CD4-positive, alpha-beta T cell treated with Interleukin-1 beta for 1 hour (primary cell): ENCODE results near the gene KLF3.
"Not testable (repeated sequence)": the region's sequence is repeated elsewhere in the genome, so short reads cannot be mapped to it uniquely, and the experiment has no call there.

ENCODE experiments used
- DNase-seq, 2 donors: peaks; one replicate each; pipeline ENCODE4 v3.0.0-alpha.2; 2020 to 2022

The KLF3 gene

GRCh38 chr4:38663801-38664705 is at the start of gene KLF3:
Gene KLF3 (plus strand): TSS chr4:38664199. CDS start chr4:38680626, 16,427 bp downstream.
- DNase-seq, result peak; percentile 94 to 96

GRCh38 chr4:38614231-38614630 is 49.8 kb upstream of the KLF3 start:
- no peak for DNase-seq

- DNase-seq, result no peak
Observed at GRCh38 chr4:38615847-38616246, 48.2 kb upstream of the KLF3 start.

GRCh38 chr4:38618505-38618904 is 45.5 kb upstream of the KLF3 start:
- no peak for DNase-seq

- DNase-seq, result no peak
Observed at GRCh38 chr4:38619316-38619715, 44.7 kb upstream of the KLF3 start.

- DNase-seq, result no peak
Observed at GRCh38 chr4:38620065-38620464, 43.9 kb upstream of the KLF3 start.

GRCh38 chr4:38620527-38621027 is 43.4 kb upstream of the KLF3 start:
- DNase-seq, result no peak

- peak in 1 of 2 donors; percentile 15 for DNase-seq
Observed at GRCh38 chr4:38621028-38621684, 42.8 kb upstream of the KLF3 start.

GRCh38 chr4:38621831-38622230 is 42.2 kb upstream of the KLF3 start:
- DNase-seq, result no peak

GRCh38 chr4:38622340-38622739 is 41.7 kb upstream of the KLF3 start:
- not testable (repeated sequence) for DNase-seq

- DNase-seq, result no peak
Observed at GRCh38 chr4:38623260-38623659, 40.7 kb upstream of the KLF3 start.

- no peak for DNase-seq
Observed at GRCh38 chr4:38624311-38624710, 39.7 kb upstream of the KLF3 start.

GRCh38 chr4:38625508-38625907 is 38.5 kb upstream of the KLF3 start:
- DNase-seq, result no peak

GRCh38 chr4:38626901-38627444 is 37.0 kb upstream of the KLF3 start:
- DNase-seq, result not testable (repeated sequence)

- DNase-seq, result no peak
Observed at GRCh38 chr4:38630519-38630918, 33.5 kb upstream of the KLF3 start.

GRCh38 chr4:38634047-38634759 is 29.8 kb upstream of the KLF3 start:
- DNase-seq, result no peak

- DNase-seq, result no peak
Observed at GRCh38 chr4:38639242-38639641, 24.8 kb upstream of the KLF3 start.

GRCh38 chr4:38641811-38642210 is 22.2 kb upstream of the KLF3 start:
- DNase-seq, result no peak

GRCh38 chr4:38644201-38644600 is 19.8 kb upstream of the KLF3 start:
- no peak for DNase-seq

- no peak for DNase-seq
Observed at GRCh38 chr4:38647101-38647819, 16.7 kb upstream of the KLF3 start.

- no peak for DNase-seq
Observed at GRCh38 chr4:38650133-38650532, 13.9 kb upstream of the KLF3 start.

- DNase-seq, result peak; percentile 80
Observed at GRCh38 chr4:38654273-38654672, 9.7 kb upstream of the KLF3 start.
